Adrenal gland (tissue), 5 donors: ENCODE data around the gene METTL25B.
"Not testable (repeated sequence)": the region's sequence is repeated elsewhere in the genome, so short reads cannot be mapped to it uniquely, and the experiment has no call there.

ENCODE experiments used
- CTCF ChIP-seq, 6 experiments: fragments of 450-650 bp in 4 of 6; fragments of 200-600 bp in 2 of 6; sonication (generic) in 1 of 6; IDR thresholded peaks; 1 replicate in 5 of 6; 2 replicates in 1 of 6; pipeline versions ENCODE4 v1.5.1 to v1.8.0; 2016 to 2021; ENCODE audit warnings: antibody characterized with exemption in 6 of 6, mild to moderate bottlenecking in 2 of 6, moderate library complexity in 1 of 6
- POLR2A ChIP-seq, 2 donors: fragments of 450-650 bp; IDR thresholded peaks; one replicate each; pipeline ENCODE4 v1.6.1; 2017; ENCODE audit warnings: antibody characterized with exemption in 2 of 2, mild to moderate bottlenecking in 2 of 2, moderate library complexity in 1 of 2
- donor health status: DM: no; HTN: no; CAD: no.

- TF ChIP-seq CTCF, POLR2A (IDR thresholded peaks at IDR 0.05): not testable (repeated sequence)
These were observed 29.4 kb downstream of the METTL25B start for GRCh38 chr1:156757572-156758253.
